ENCODE results near the gene MXD4. TPM values are rescaled to one million over a fixed set of nuclear protein-coding genes. Genes with fewer than 3 reads are reported as not detected.

Gene MXD4
- polyA plus RNA-seq, 1 experiment: 46.0 TPM

DNA sequence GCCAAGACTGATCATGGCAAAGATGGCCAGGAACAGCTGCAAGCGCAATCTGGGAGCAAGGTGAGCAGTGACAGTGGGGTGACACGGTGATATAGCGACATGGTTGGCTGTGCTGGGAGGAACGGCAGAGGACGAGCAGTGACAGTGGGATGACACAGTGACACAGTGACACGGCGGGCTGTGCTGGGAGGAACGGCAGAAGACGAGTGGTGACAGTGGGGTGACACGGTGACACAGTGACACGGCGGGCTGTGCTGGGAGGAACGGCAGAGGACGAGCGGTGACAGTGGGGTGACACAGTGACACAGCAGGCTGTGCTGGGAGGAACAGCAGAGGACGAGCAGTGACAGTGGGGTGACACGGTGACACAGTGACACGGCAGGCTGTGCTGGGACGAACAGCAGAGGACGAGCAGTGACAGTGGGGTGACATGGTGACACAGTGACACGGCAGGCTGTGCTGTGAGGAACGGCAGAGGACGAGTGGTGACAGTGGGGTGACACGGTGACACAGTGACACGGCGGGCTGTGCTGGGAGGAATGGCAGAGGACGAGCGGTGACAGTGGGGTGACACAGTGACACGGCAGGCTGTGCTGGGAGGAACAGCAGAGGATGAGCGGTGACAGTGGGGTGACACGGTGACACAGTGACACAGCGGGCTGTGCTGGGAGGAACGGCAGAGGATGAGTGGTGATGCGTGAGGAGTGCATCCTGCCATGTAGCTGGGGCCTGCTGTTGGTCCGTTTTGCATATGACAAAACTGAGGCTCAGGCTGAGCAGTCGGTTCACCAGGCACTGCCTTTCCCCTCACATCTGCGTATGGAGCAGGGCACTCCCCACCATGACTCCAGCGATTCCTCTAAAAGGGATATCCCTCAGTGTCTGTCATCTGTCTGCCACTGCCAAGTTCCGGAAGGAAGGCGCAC is 36.0 kb upstream of the MXD4 start:
- H3K27ac ChIP-seq (ENCODE audit: low read depth, low read length): no peak overlapping the region
- ChIA-PET CTCF (no interaction called here), POLR2A (no interaction called here)
- no peak overlapping the region for H3K4me3 ChIP-seq (ENCODE audit: low read depth, low read length)
- peaks cover 19% of the 10 kb centered on the region for H3K27me3 ChIP-seq (ENCODE audit: control insufficient read depth, insufficient read depth, low read length)
- TF ChIP-seq, protein P1, sequence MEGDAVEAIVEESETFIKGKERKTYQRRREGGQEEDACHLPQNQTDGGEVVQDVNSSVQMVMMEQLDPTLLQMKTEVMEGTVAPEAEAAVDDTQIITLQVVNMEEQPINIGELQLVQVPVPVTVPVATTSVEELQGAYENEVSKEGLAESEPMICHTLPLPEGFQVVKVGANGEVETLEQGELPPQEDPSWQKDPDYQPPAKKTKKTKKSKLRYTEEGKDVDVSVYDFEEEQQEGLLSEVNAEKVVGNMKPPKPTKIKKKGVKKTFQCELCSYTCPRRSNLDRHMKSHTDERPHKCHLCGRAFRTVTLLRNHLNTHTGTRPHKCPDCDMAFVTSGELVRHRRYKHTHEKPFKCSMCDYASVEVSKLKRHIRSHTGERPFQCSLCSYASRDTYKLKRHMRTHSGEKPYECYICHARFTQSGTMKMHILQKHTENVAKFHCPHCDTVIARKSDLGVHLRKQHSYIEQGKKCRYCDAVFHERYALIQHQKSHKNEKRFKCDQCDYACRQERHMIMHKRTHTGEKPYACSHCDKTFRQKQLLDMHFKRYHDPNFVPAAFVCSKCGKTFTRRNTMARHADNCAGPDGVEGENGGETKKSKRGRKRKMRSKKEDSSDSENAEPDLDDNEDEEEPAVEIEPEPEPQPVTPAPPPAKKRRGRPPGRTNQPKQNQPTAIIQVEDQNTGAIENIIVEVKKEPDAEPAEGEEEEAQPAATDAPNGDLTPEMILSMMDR (IDR thresholded peaks at IDR 0.05; ENCODE audit: low read depth, low read length): no peak
- H3K9me3 ChIP-seq (ENCODE audit: control insufficient read depth, insufficient read depth, low read length): peaks cover 17% of the 10 kb centered on the region
- no peak for DNase-seq (ENCODE audit: low read depth, low spot score)

DNA sequence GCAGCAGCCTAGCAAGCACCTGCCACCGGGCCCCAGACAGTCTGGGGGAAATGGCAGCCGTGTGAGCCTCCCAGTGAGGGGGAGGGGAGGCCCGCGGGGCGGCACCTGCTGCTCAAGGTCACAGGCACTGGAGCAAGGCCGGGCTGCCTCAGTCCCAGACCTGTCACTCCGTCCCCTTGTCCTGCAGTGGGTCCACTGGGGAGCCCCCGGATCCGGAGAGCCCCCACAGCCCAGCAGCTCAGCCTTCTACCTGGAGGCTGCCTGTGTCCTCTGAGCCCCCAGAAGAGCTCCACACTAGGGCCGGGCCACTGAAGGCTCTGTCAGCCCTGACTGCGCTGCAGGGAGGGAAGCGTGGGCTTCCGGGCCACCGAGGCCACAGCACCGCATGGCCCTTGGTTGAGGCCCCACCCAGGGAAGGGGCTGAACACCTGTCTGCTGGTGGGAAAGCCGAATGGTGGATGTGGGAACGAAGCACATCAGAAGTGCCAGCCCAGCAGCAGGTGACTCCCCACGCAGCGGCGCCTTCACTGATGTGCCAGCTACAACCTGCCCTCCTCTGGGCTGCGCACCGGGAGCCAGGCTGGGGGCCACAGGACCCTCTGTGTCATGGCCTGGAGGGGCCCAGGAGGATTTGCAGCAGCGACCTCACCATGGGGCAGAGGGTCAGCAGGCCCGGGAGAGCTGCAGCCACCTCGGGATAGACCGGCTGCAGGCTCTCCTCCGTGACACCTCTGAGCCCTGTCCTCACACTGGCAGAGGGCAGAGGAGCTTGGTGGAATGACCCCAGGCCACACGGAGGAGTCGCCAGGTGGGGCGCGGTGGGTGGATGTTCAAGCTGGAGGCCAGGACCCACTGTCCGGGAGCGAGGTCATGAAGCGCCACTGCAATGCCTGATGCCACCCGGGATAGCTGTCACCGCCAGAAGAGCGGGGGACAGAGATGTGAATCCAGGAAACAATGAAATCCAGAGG is 35.0 kb upstream of the MXD4 start:
- TF ChIP-seq, protein P1 (IDR thresholded peaks at IDR 0.05; ENCODE audit: low read depth, low read length): no peak
- Histone ChIP-seq H3K4me3 (ENCODE audit: low read depth, low read length) (no peak overlapping the region), H3K27ac (ENCODE audit: low read depth, low read length) (no peak overlapping the region), H3K27me3 (ENCODE audit: control insufficient read depth, insufficient read depth, low read length) (peaks cover 24% of the 10 kb centered on the region), H3K9me3 (ENCODE audit: control insufficient read depth, insufficient read depth, low read length) (peaks cover 9% of the 10 kb centered on the region; the same call in 1 of the 2 replicates)
- CTCF ChIA-PET: no interaction called here
- no peak for DNase-seq (ENCODE audit: low read depth, low spot score)
- POLR2A ChIA-PET: no interaction called here

DNA sequence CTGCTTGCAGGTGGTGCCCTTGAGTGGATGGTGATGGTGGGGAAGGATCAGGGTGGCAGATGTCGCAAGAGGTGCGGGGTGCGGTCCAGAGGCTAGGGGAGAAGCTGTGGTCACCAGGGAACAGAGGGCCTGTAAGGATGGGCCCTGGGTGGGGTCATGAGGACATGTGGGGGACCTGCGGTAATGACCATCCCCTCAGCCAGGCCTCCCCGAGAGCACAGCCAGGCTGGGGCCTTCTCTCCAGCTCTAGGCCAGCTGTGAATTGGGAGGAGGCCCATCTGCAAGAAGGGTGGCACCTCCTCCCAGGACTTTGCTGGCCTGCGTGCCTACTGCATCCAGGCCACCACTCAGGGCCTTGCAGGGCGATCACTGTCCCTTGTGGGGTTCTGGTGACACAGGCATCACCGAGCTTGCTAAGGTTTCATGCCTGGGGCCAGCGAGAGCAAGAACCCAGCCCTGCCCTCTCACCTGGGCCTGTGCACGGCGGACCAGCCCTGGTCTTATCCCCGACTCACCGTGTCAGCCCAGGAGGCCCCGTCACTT is 34.1 kb upstream of the MXD4 start:
- no peak overlapping the region for H3K4me3 ChIP-seq (ENCODE audit: low read depth, low read length)
- peaks cover 3% of the 10 kb centered on the region; the same call in 1 of the 2 replicates for H3K9me3 ChIP-seq (ENCODE audit: control insufficient read depth, insufficient read depth, low read length)
- TF ChIP-seq, protein P1 (IDR thresholded peaks at IDR 0.05; ENCODE audit: low read depth, low read length): no peak
- CTCF ChIA-PET: no interaction called here
- H3K27ac ChIP-seq (ENCODE audit: low read depth, low read length): no peak overlapping the region
- no peak for DNase-seq (ENCODE audit: low read depth, low spot score)
- H3K27me3 ChIP-seq (ENCODE audit: control insufficient read depth, insufficient read depth, low read length): peaks cover 24% of the 10 kb centered on the region
- POLR2A ChIA-PET: no interaction called here

DNA sequence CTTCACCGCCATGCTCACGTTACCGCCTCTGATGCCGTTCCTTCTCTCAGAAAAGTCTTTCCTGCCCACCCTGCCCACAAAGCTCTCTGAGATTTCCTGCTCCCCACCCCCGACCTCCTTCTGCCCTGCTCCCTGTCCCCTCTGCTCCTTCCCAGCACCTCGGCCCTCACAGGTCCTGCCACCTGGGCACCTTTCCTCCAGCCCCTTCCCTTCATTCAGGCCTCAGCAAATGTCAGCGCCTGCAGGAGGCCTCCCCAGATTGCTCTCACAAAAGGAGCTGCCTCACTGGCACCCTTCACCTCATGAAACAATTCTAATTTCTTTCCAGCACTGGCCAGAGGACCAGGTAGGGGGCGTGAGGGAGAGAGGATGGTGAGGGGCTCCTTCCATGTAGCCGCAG is 33.6 kb upstream of the MXD4 start:
- ChIA-PET CTCF (no interaction called here), POLR2A (no interaction called here)
- peaks cover 23% of the 10 kb centered on the region for H3K27me3 ChIP-seq (ENCODE audit: control insufficient read depth, insufficient read depth, low read length)
- TF ChIP-seq, protein P1 (IDR thresholded peaks at IDR 0.05; ENCODE audit: low read depth, low read length): no peak
- peaks cover 1% of the 10 kb centered on the region; the same call in 1 of the 2 replicates for H3K9me3 ChIP-seq (ENCODE audit: control insufficient read depth, insufficient read depth, low read length)
- no peak overlapping the region for H3K27ac ChIP-seq (ENCODE audit: low read depth, low read length)
- no peak overlapping the region for H3K4me3 ChIP-seq (ENCODE audit: low read depth, low read length)
- DNase-seq (ENCODE audit: low read depth, low spot score): no peak

All from AG04450 (cell line).